ENCODE results near the gene DTNB. TPM values are rescaled to one million over a fixed set of nuclear protein-coding genes. Genes with fewer than 3 reads are reported as not detected.

The DTNB gene
- total and polyA plus RNA-seq, 2 donors (not counting 3 experiments of a cell fraction or from before 2014, with no cell fraction given), result 11.5 to 17.0 TPM

DNA sequence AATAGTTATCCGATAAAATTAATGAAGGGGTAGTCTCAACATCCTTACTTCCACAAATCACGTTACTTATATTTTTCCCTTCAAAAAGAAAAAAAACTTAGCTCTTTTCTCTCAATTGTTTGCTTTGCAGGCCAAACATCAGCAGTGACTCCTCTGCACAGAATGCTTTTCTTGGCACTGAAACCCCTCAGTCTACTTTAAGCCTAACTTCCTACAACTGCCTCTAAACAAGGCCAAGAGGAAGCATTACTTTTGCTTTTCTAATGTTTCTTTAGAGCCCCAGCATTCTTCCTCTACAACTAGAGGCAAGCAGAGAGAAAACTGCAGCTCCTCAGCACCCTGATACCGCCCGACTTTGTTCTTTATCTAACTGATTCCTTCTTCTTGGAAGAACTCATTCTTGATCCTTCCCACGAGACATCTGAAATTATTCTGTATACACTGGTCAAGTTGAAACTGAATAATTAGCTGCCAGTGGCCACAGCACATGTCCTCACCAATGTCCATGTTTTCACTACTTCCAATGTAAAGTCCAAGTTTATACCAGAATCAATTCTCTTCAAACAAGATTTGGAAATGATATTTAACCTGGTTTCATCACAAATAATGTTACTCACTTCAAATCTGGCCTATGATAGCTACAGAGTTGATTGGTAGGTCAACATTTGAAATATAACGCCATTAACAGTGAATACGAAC is 55.3 kb downstream of the DTNB start:
- DNase-seq (ENCODE audit: low read depth, low spot score), result peak; percentile 97
- ChIA-PET POLR2A (interaction anchor here (0.6 to 1.2 kb wide), 3 partner anchors 12 to 55 kb away, joined by 4 to 8 read pairs (median 4); partner anchors contain the start of gene DTNB), CTCF (interaction anchor here (0.7 to 3.9 kb wide), 10 partner anchors 9 to 256 kb away, joined by 3 to 61 read pairs (median 6); no protein-coding TSS in a partner anchor)
- Histone ChIP-seq H4K20me1 (replicated peaks; ENCODE audit: control insufficient read depth, extremely low read depth, insufficient read depth, low read length) (no peaks in the 10 kb centered on the region), H3K4me3 (replicated peaks in 1 of 3; ENCODE audit: insufficient read depth in 1 of 3, low read depth in 1 of 3, low read length in 3 of 3) (peak overlapping the region; percentile 3 to 65 (median 34)), H3K4me2 (ENCODE audit: insufficient read depth, low read length) (peak overlapping the region; percentile 100), H3K79me2 (ENCODE audit: control insufficient read depth, insufficient read depth, low read length) (no peaks in the 10 kb centered on the region), H3K4me1 (ENCODE audit: control insufficient read depth, extremely low read depth, insufficient read depth, low read length) (peaks cover 45% of the 10 kb centered on the region), H3K36me3 (ENCODE audit: control insufficient read depth in 2 of 2, extremely low read depth in 1 of 2, insufficient read depth in 2 of 2, low read length in 2 of 2) (no peaks in the 10 kb centered on the region), H3K27me3 (ENCODE audit: control insufficient read depth in 2 of 2, insufficient read depth in 2 of 2, low read length in 2 of 2) (no peaks in the 10 kb centered on the region), H3K27ac (ENCODE audit: insufficient read depth, low read depth, low read length) (peak overlapping the region; percentile 99), H3K9me3 (replicated peaks; ENCODE audit: control insufficient read depth, insufficient read depth, low read length) (no peaks in the 10 kb centered on the region), H3K9me1 (replicated peaks; ENCODE audit: control insufficient read depth, extremely low read depth, insufficient read depth, low read length) (no peaks in the 10 kb centered on the region), H2AFZ (ENCODE audit: low read depth, low read length) (no peak overlapping the region), H3K9ac (replicated peaks; ENCODE audit: extremely low read depth, insufficient read depth, low read length) (peak overlapping the region; percentile 90)
- TF ChIP-seq MAX (IDR thresholded peaks at IDR 0.05; ENCODE audit: insufficient read depth, insufficient read length), result no peak
- TF ChIP-seq FOS (IDR thresholded peaks at IDR 0.05; ENCODE audit: borderline replicate concordance, insufficient read depth, low read length), result peak; percentile 36
- TF ChIP-seq GATA2 (IDR thresholded peaks at IDR 0.05; ENCODE audit: insufficient read depth, insufficient read length, low read depth, low read length), result no peak
- TF ChIP-seq POLR2AphosphoS5 (IDR thresholded peaks at IDR 0.05; ENCODE audit: insufficient read depth, low read depth, low read length), result peak; percentile 82
- TF ChIP-seq POLR2A (IDR thresholded peaks at IDR 0.05; ENCODE audit: low read depth, low read length), result peak; percentile 65
- no peak for TF ChIP-seq EZH2 (IDR thresholded peaks at IDR 0.05; ENCODE audit: borderline replicate concordance, low read depth, low read length, severe bottlenecking)
- TF ChIP-seq MYC (IDR thresholded peaks at IDR 0.05; ENCODE audit: low read depth, low read length), result no peak
- TF ChIP-seq CTCF (IDR thresholded peaks at IDR 0.05; ENCODE audit: extremely low read depth in 1 of 2, insufficient read depth in 1 of 2, low read depth in 1 of 2, low read length in 2 of 2), result no peak
- TF ChIP-seq JUN (IDR thresholded peaks at IDR 0.05; ENCODE audit: borderline replicate concordance, insufficient read depth, insufficient read length, low read depth), result peak; percentile 57
- FAIRE-seq, result peak; percentile 95
- intact Hi-C loops (cut with micrococcal nuclease) (loop anchor here (1.0 to 10.0 kb wide), 3 partner anchors 21 to 237 kb away; no protein-coding TSS in a partner anchor), dilution Hi-C loops (cut with MboI; ENCODE audit: extremely low pct_ligation_motif_present, low sequenced_read_pairs) (no loop called here)
- TSS peak; percentile 100 for BruUV-seq (replicated peaks)
